Activated B cell treated with CpG ODN at 0.5 μM for 24 hours (primary cell): ENCODE data around the gene NAPA. TPM values are rescaled to one million over a fixed set of nuclear protein-coding genes. Genes with fewer than 3 reads are reported as not detected.

ENCODE experiments used
- ATAC-seq: fragments of 200-7000 bp; cut with Tn5 transposase; one replicate; pipeline ENCODE4 v1.10.0; 2021; ENCODE audit warnings: low read depth, mild to moderate bottlenecking, moderate library complexity
- CTCF ChIA-PET: fragments of 350-600 bp; sonication (Branson Sonifier 250); formaldehyde crosslinking; loops from one replicate; lab custom pipeline; 2021; ENCODE audit warnings: antibody characterized with exemption; lab: Charles Lee
- POLR2A ChIA-PET: fragments of 350-600 bp; sonication (Branson Sonifier 250); formaldehyde crosslinking; loops from one replicate; lab custom pipeline; 2021; ENCODE audit warnings: antibody characterized with exemption; lab: Charles Lee
- DNase-seq: peaks from one replicate; pipeline ENCODE4 v3.0.0; 2022
- H3K27ac Mint-ChIP-seq: one replicate; pipeline ENCODE4 v1.8.0; 2020; ENCODE audit warnings: mixed read lengths
- H3K27me3 Mint-ChIP-seq: one replicate; pipeline ENCODE4 v1.8.0; 2021; ENCODE audit warnings: mixed read lengths
- H3K36me3 Mint-ChIP-seq: one replicate; pipeline ENCODE4 v1.8.0; 2021; ENCODE audit warnings: low read depth, mixed read lengths
- H3K4me1 Mint-ChIP-seq: one replicate; pipeline ENCODE4 v1.8.0; 2021; ENCODE audit warnings: mixed read lengths
- H3K4me3 Mint-ChIP-seq: one replicate; pipeline ENCODE4 v1.8.0; 2020; ENCODE audit warnings: mild to moderate bottlenecking, mixed read lengths
- H3K9me3 Mint-ChIP-seq: one replicate; pipeline ENCODE4 v1.8.0; 2020; ENCODE audit warnings: mixed read lengths
- CTCF ChIP-seq: fragments of 200-600 bp; IDR thresholded peaks from one replicate; pipeline ENCODE4 v1.8.0; 2022; ENCODE audit warnings: antibody characterized with exemption, mild to moderate bottlenecking
- intact Hi-C: fragments of 100-400 bp; cut with micrococcal nuclease; formaldehyde crosslinking; loops from one replicate; pipeline ENCODE4 v1.15.1; 2024
- total RNA-seq: library from RNA; stranded (reverse); gene quantifications from 2 replicates; pipeline ENCODE4 v1.2.3, GENCODE V29; 2022

The NAPA gene
- total RNA-seq, 1 donor from 2014 or later = 70.6 TPM

DNA sequence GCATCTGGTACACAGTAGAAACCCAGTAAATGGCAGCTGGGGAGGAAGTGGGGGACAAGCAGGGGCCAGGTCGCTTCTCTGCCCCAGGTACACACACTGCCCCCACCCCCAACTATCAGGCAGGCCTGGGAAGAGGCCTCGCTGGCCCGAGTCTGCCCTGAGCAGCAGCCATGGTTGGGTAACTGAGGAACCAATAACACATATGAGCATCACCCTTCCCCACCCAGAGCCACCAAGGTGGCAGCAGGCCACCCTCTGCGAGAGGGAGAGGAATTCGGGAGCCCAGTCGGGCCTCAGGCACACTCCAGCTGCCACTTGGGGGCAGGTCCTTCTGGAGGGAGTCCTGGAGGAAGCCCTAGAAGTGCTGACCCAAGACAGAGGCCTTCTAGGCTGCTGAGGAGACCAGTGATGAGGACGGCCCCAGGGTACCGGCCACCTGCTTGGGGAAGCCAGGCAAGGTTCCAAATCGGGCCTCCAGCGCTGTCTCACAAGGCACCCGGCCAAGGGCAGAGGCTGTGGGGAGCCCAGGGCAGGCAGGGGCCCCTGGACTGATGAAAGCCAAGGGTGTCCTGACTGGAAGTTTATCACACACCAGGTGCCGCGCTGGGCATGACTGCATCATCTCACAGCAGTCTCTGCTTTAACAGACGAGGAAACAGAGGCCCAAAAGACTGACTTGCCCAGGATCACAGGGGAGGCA is 16.9 kb downstream of the NAPA start:
- DNase-seq (no peak), ATAC-seq (no peak)
- Mint-ChIP-seq H3K27me3 (no peaks in the 10 kb centered on the region), H3K4me3 (no peak overlapping the region), H3K36me3 (peaks cover 64% of the 10 kb centered on the region), H3K4me1 (no peaks in the 10 kb centered on the region), H3K9me3 (no peaks in the 10 kb centered on the region), H3K27ac (no peak overlapping the region)
- POLR2A ChIA-PET = no interaction called here
- no peak for TF ChIP-seq CTCF
- CTCF ChIA-PET = no interaction called here
- intact Hi-C loops = no loop called here

GRCh38 chr19:47497050-47497766 is 17.7 kb downstream of the NAPA start:
- Mint-ChIP-seq H3K36me3 (peaks cover 63% of the 10 kb centered on the region), H3K4me1 (no peaks in the 10 kb centered on the region), H3K4me3 (no peak overlapping the region), H3K9me3 (no peaks in the 10 kb centered on the region), H3K27ac (no peak overlapping the region), H3K27me3 (no peaks in the 10 kb centered on the region)
- POLR2A ChIA-PET = interaction anchor here (1.1 kb wide), 1 partner anchor 13 kb away, joined by 4 read pairs; the partner anchor contains the start of gene KPTN
- ATAC-seq = no peak
- no peak for TF ChIP-seq CTCF
- intact Hi-C loops = no loop called here
- no peak for DNase-seq
- CTCF ChIA-PET = no interaction called here

GRCh38 chr19:47495478-47496372 is 19.1 kb downstream of the NAPA start:
- H3K9me3 Mint-ChIP-seq = no peaks in the 10 kb centered on the region
- H3K36me3 Mint-ChIP-seq = peaks cover 68% of the 10 kb centered on the region
- H3K27me3 Mint-ChIP-seq = no peaks in the 10 kb centered on the region
- H3K4me1 Mint-ChIP-seq = no peaks in the 10 kb centered on the region
- no peak for TF ChIP-seq CTCF
- H3K4me3 Mint-ChIP-seq = no peak overlapping the region
- no peak overlapping the region for H3K27ac Mint-ChIP-seq
- CTCF ChIA-PET = no interaction called here
- ATAC-seq = no peak
- intact Hi-C loops = no loop called here
- POLR2A ChIA-PET = interaction anchor here (0.6 to 1.1 kb wide), 2 partner anchors 8 to 11 kb away, joined by 3 to 4 read pairs; partner anchors contain the start of gene KPTN
- DNase-seq = no peak

DNA sequence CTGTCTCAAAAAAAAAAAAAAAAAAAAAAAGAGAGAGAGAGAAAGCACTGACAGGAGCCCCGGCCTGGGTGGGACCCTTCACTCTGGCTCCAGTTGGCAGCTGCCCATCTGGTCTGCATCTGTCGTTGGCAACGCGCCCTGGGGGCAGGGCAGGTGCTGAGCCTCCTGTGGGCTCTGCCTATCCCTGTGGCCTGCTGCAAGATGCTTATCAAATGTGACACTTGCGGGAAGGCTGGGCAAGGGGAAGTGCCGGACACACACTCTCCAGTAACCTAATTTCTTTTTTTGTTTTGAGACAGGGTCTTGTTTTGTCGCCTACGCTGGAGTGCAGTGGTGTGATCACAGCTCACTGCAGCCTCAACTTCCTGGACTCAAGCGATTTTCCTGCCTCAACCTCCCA is 20.1 kb downstream of the NAPA start:
- ATAC-seq (no peak), DNase-seq (no peak)
- CTCF ChIA-PET = no interaction called here
- TF ChIP-seq CTCF = no peak
- H3K4me3 Mint-ChIP-seq = no peak overlapping the region
- H3K9me3 Mint-ChIP-seq = no peaks in the 10 kb centered on the region
- POLR2A ChIA-PET = no interaction called here
- no peak overlapping the region for H3K27ac Mint-ChIP-seq
- H3K4me1 Mint-ChIP-seq = no peaks in the 10 kb centered on the region
- peaks cover 68% of the 10 kb centered on the region for H3K36me3 Mint-ChIP-seq
- intact Hi-C loops = no loop called here
- no peaks in the 10 kb centered on the region for H3K27me3 Mint-ChIP-seq

DNA sequence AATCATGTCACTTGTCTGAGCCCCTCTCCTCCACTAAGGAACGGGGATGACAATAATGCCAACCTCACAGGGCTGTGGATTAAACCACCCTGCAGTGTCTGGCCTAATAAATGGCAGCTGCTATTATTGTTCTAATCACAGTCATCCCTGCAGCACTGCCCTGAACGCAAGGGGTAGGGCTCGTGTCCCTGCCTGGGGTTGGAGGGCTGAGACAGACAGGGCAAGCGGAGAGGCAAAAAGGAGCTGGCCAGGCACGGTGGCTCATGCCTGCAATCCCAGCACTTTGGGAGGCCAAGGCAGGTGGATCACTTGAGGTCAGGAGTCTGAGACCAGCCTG is 20.7 kb downstream of the NAPA start:
- no peaks in the 10 kb centered on the region for H3K9me3 Mint-ChIP-seq
- H3K36me3 Mint-ChIP-seq = peaks cover 68% of the 10 kb centered on the region
- H3K4me1 Mint-ChIP-seq = no peaks in the 10 kb centered on the region
- ChIA-PET POLR2A (no interaction called here), CTCF (no interaction called here)
- TF ChIP-seq CTCF = no peak
- H3K27ac Mint-ChIP-seq = no peak overlapping the region
- no peak overlapping the region for H3K4me3 Mint-ChIP-seq
- DNase-seq (no peak), ATAC-seq (no peak)
- intact Hi-C loops = no loop called here
- H3K27me3 Mint-ChIP-seq = no peaks in the 10 kb centered on the region
